Measurements from ENCODE around the gene ACAD11. TPM values are rescaled to one million over a fixed set of nuclear protein-coding genes. Genes with fewer than 3 reads are reported as not detected.

ACAD11 gene
- total RNA-seq, 1 experiment from 2014 or later: 25.0 TPM

DNA sequence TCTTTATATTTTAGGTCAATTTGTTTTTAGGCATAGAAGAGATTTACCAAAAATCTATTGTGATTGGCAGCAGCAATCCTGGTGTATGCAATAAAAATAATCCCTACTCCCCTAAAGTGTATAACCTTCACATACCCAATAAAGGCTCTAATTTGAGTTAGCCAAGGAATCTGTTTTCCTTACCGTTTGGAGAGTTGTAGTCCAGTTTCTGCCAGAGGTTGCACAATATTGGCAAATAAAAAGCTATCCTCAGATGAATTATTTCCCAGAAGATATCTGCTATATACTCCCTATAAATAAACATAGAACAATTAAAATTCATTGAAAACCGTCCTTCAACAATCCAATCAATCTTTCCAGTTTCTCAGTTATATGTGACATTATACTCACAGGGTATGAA, 31.5 kb downstream of the ACAD11 start:
- H4K20me1 ChIP-seq (ENCODE audit: insufficient read depth, low read depth, low read length): no peaks in the 10 kb centered on the region
- no peaks in the 10 kb centered on the region for H3K9me2 ChIP-seq (replicated peaks; ENCODE audit: insufficient read depth, low read length)
- H3K27ac ChIP-seq (ENCODE audit: low read length): no peak overlapping the region
- H3K27me3 ChIP-seq (ENCODE audit: low read length): no peaks in the 10 kb centered on the region
- H3K4me1 ChIP-seq (ENCODE audit: low read length): peaks cover 26% of the 10 kb centered on the region
- H2AFZ ChIP-seq (ENCODE audit: low read length): no peak overlapping the region
- DNase-seq: no peak
- H3K79me2 ChIP-seq (ENCODE audit: low read length): no peaks in the 10 kb centered on the region
- H3K9me3 ChIP-seq (ENCODE audit: low read length): no peaks in the 10 kb centered on the region
- peaks cover 10% of the 10 kb centered on the region; the same call in 1 of the 2 replicates for H3K36me3 ChIP-seq (ENCODE audit: insufficient read depth, low read length)
- no peak overlapping the region for H3K4me2 ChIP-seq (ENCODE audit: low read depth, low read length, poor library complexity, severe bottlenecking)
- H3K9ac ChIP-seq (ENCODE audit: low read length): no peak overlapping the region
- H3K4me3 ChIP-seq (ENCODE audit: low read length): no peak overlapping the region

DNA sequence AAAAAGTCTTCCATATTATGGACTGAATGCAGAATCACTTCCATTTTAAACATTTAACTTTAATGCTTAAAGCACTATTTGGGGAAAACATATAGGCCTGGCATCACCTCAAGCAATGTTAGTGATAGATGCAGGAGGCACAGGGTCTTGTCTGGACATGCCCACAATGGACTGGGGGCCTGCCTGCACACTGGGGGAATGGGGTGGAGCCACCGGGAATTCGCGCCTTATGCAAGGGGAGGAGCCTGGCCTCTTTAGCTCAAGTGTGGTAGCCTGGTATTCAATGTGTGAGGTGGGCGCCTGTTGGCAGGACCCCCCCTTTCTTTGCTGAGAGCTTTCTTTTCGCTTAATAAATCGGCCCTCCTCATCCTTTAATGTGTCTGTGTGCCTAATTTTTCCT, 32.7 kb downstream of the ACAD11 start:
- no peak overlapping the region for H3K9ac ChIP-seq (ENCODE audit: low read length)
- no peaks in the 10 kb centered on the region for H3K27me3 ChIP-seq (ENCODE audit: low read length)
- no peak overlapping the region for H3K4me2 ChIP-seq (ENCODE audit: low read depth, low read length, poor library complexity, severe bottlenecking)
- H2AFZ ChIP-seq (ENCODE audit: low read length): no peak overlapping the region
- H3K27ac ChIP-seq (ENCODE audit: low read length): no peak overlapping the region
- no peak for DNase-seq
- no peak overlapping the region for H3K4me3 ChIP-seq (ENCODE audit: low read length)
- H3K9me2 ChIP-seq (replicated peaks; ENCODE audit: insufficient read depth, low read length): no peaks in the 10 kb centered on the region
- peaks cover 38% of the 10 kb centered on the region for H3K4me1 ChIP-seq (ENCODE audit: low read length)
- H3K9me3 ChIP-seq (ENCODE audit: low read length): no peaks in the 10 kb centered on the region
- no peaks in the 10 kb centered on the region for H3K79me2 ChIP-seq (ENCODE audit: low read length)
- peaks cover 10% of the 10 kb centered on the region; the same call in 1 of the 2 replicates for H3K36me3 ChIP-seq (ENCODE audit: insufficient read depth, low read length)
- H4K20me1 ChIP-seq (ENCODE audit: insufficient read depth, low read depth, low read length): no peaks in the 10 kb centered on the region

DNA sequence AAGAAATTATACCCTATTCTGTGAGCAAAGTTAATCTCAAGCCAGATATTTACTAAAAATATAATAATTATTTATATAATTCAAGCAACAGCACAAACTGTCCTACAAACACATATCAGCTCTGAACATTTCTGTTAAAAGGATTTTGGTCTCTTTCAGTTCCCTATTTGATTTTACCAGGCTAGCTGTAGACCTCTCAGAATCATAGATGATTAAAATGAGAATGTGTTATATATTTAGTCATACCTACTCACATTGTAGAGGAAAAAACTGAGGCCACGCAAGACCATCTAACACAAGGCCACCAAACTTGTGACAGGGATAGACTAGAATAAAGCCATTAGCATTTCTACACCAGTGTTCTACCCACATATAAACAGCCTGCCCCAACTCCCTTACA, 34.0 kb downstream of the ACAD11 start:
- Histone ChIP-seq H3K9me3 (ENCODE audit: low read length) (no peaks in the 10 kb centered on the region), H3K79me2 (ENCODE audit: low read length) (no peaks in the 10 kb centered on the region), H3K27me3 (ENCODE audit: low read length) (no peaks in the 10 kb centered on the region), H4K20me1 (ENCODE audit: insufficient read depth, low read depth, low read length) (no peaks in the 10 kb centered on the region), H3K27ac (ENCODE audit: low read length) (peak overlapping the region; percentile 80), H3K9ac (ENCODE audit: low read length) (no peak overlapping the region), H3K4me3 (ENCODE audit: low read length) (no peak overlapping the region), H3K9me2 (replicated peaks; ENCODE audit: insufficient read depth, low read length) (no peaks in the 10 kb centered on the region), H3K4me2 (ENCODE audit: low read depth, low read length, poor library complexity, severe bottlenecking) (peak overlapping the region; percentile 8), H3K36me3 (ENCODE audit: insufficient read depth, low read length) (peaks cover 10% of the 10 kb centered on the region; the same call in 1 of the 2 replicates), H2AFZ (ENCODE audit: low read length) (no peak overlapping the region), H3K4me1 (ENCODE audit: low read length) (peaks cover 38% of the 10 kb centered on the region)
- peak; percentile 56 for DNase-seq

DNA sequence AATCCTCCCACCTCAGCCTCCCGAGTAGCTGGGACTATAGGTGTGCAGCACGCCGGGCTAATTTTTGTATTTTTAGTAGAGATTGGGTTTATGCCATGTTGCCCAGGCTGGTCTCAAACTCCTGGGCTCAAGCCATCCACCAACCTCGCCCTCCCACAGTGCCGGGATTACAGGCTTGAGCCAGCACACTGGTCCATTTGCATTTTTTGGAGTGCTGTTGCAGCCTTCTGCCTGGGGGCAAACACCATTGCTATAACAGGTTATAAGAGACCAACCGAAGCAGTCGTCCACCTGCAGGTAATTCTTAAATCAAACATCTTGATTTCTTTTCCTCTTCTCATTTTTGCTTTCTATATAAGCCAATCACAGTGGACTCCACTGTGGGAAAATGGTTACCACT, 34.8 kb downstream of the ACAD11 start:
- H4K20me1 ChIP-seq (ENCODE audit: insufficient read depth, low read depth, low read length): no peaks in the 10 kb centered on the region
- peak overlapping the region; percentile 80 for H3K27ac ChIP-seq (ENCODE audit: low read length)
- no peaks in the 10 kb centered on the region for H3K9me3 ChIP-seq (ENCODE audit: low read length)
- H3K4me1 ChIP-seq (ENCODE audit: low read length): peaks cover 38% of the 10 kb centered on the region
- no peak overlapping the region for H3K9ac ChIP-seq (ENCODE audit: low read length)
- no peaks in the 10 kb centered on the region for H3K79me2 ChIP-seq (ENCODE audit: low read length)
- no peak overlapping the region for H3K4me3 ChIP-seq (ENCODE audit: low read length)
- H3K4me2 ChIP-seq (ENCODE audit: low read depth, low read length, poor library complexity, severe bottlenecking): peak overlapping the region; percentile 8
- H2AFZ ChIP-seq (ENCODE audit: low read length): no peak overlapping the region
- no peaks in the 10 kb centered on the region for H3K9me2 ChIP-seq (replicated peaks; ENCODE audit: insufficient read depth, low read length)
- H3K36me3 ChIP-seq (ENCODE audit: insufficient read depth, low read length): peaks cover 10% of the 10 kb centered on the region; the same call in 1 of the 2 replicates
- DNase-seq: peak; percentile 34
- H3K27me3 ChIP-seq (ENCODE audit: low read length): no peaks in the 10 kb centered on the region

DNA sequence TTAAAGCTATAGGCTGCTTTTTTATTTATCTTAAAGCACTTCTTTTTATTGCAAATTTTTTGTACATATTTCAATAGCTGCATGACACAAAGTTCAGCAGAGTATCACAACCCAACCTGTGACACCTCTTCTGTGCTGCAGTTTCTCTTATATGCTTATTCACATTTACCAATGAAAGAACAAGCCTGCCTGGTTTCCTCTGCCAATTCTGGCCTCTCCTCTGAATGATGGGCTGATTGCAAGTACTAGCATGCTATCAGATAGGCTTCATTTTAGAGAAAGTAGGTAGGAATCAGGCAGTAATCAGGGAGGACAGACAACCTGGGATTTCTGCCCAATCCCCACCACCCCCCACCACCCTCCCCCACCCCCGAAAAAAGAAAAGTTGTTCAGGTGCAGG, 36.0 kb downstream of the ACAD11 start:
- DNase-seq: peak; percentile 16
- Histone ChIP-seq H3K79me2 (ENCODE audit: low read length) (no peaks in the 10 kb centered on the region), H3K27ac (ENCODE audit: low read length) (peak overlapping the region; percentile 48), H3K4me1 (ENCODE audit: low read length) (peaks cover 37% of the 10 kb centered on the region), H3K36me3 (ENCODE audit: insufficient read depth, low read length) (peaks cover 7% of the 10 kb centered on the region; the same call in 1 of the 2 replicates), H3K4me2 (ENCODE audit: low read depth, low read length, poor library complexity, severe bottlenecking) (no peak overlapping the region), H3K9me3 (ENCODE audit: low read length) (no peaks in the 10 kb centered on the region), H2AFZ (ENCODE audit: low read length) (no peak overlapping the region), H3K9me2 (replicated peaks; ENCODE audit: insufficient read depth, low read length) (no peaks in the 10 kb centered on the region), H4K20me1 (ENCODE audit: insufficient read depth, low read depth, low read length) (no peaks in the 10 kb centered on the region), H3K9ac (ENCODE audit: low read length) (no peak overlapping the region), H3K4me3 (ENCODE audit: low read length) (no peak overlapping the region), H3K27me3 (ENCODE audit: low read length) (no peaks in the 10 kb centered on the region)

- DNase-seq: peak; percentile 38
- Histone ChIP-seq H3K9me2 (replicated peaks; ENCODE audit: insufficient read depth, low read length) (no peaks in the 10 kb centered on the region), H3K9me3 (ENCODE audit: low read length) (no peaks in the 10 kb centered on the region), H3K9ac (ENCODE audit: low read length) (no peak overlapping the region), H3K4me1 (ENCODE audit: low read length) (peaks cover 34% of the 10 kb centered on the region), H3K4me3 (ENCODE audit: low read length) (no peak overlapping the region), H3K36me3 (ENCODE audit: insufficient read depth, low read length) (peaks cover 7% of the 10 kb centered on the region; the same call in 1 of the 2 replicates), H4K20me1 (ENCODE audit: insufficient read depth, low read depth, low read length) (no peaks in the 10 kb centered on the region), H3K4me2 (ENCODE audit: low read depth, low read length, poor library complexity, severe bottlenecking) (peak overlapping the region; percentile 51), H3K79me2 (ENCODE audit: low read length) (no peaks in the 10 kb centered on the region), H2AFZ (ENCODE audit: low read length) (peak overlapping the region; percentile 29; the same call in 1 of the 2 replicates), H3K27me3 (ENCODE audit: low read length) (no peaks in the 10 kb centered on the region), H3K27ac (ENCODE audit: low read length) (peak overlapping the region; percentile 48)
Measured at GRCh38 chr3:132622761-132623160, 36.8 kb downstream of the ACAD11 start.

- DNase-seq: peak; percentile 36
- Histone ChIP-seq H3K4me3 (ENCODE audit: low read length) (no peak overlapping the region), H3K9ac (ENCODE audit: low read length) (no peak overlapping the region), H4K20me1 (ENCODE audit: insufficient read depth, low read depth, low read length) (no peaks in the 10 kb centered on the region), H3K36me3 (ENCODE audit: insufficient read depth, low read length) (peaks cover 6% of the 10 kb centered on the region; the same call in 1 of the 2 replicates), H3K27ac (ENCODE audit: low read length) (no peak overlapping the region), H3K4me2 (ENCODE audit: low read depth, low read length, poor library complexity, severe bottlenecking) (no peak overlapping the region), H3K4me1 (ENCODE audit: low read length) (peaks cover 34% of the 10 kb centered on the region), H2AFZ (ENCODE audit: low read length) (0 out of 2 replicates have a peak overlapping the region, but pooled peaks have one; percentile 54), H3K27me3 (ENCODE audit: low read length) (no peaks in the 10 kb centered on the region), H3K9me2 (replicated peaks; ENCODE audit: insufficient read depth, low read length) (no peaks in the 10 kb centered on the region), H3K9me3 (ENCODE audit: low read length) (no peaks in the 10 kb centered on the region), H3K79me2 (ENCODE audit: low read length) (no peaks in the 10 kb centered on the region)
Measured at GRCh38 chr3:132622148-132622547, 37.5 kb downstream of the ACAD11 start.

DNA sequence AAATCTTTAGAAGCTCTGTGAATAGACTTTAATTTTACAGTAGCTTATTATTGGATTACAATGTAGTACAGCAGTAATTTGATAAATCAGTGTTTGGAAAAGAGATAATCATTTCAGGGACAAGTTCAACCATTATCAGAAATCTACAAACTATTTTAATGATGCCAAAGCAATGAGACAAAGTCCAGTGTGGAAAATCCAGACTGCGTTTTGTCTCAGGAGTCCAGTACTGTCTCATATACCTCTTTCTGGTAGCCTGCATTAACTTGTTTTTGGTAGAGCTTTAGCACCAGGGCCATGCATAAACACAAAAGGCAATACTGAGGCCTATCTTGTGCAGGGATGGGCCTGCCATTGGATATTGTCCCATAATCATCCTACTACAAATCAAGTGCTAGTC, 42.8 kb downstream of the ACAD11 start:
- Histone ChIP-seq H3K4me3 (ENCODE audit: low read length) (no peak overlapping the region), H3K9me3 (ENCODE audit: low read length) (no peaks in the 10 kb centered on the region), H3K9me2 (replicated peaks; ENCODE audit: insufficient read depth, low read length) (no peaks in the 10 kb centered on the region), H3K4me1 (ENCODE audit: low read length) (no peaks in the 10 kb centered on the region), H3K27me3 (ENCODE audit: low read length) (no peaks in the 10 kb centered on the region), H3K36me3 (ENCODE audit: insufficient read depth, low read length) (no peaks in the 10 kb centered on the region; the same call in 1 of the 2 replicates), H4K20me1 (ENCODE audit: insufficient read depth, low read depth, low read length) (no peaks in the 10 kb centered on the region), H3K79me2 (ENCODE audit: low read length) (no peaks in the 10 kb centered on the region), H3K4me2 (ENCODE audit: low read depth, low read length, poor library complexity, severe bottlenecking) (no peak overlapping the region), H3K9ac (ENCODE audit: low read length) (no peak overlapping the region), H3K27ac (ENCODE audit: low read length) (no peak overlapping the region), H2AFZ (ENCODE audit: low read length) (no peak overlapping the region)
- DNase-seq: peak; percentile 11
